Brain microvascular endothelial cell (primary cell): ENCODE results near the gene WDR6.

Experiments used
- DNase-seq: peaks from one replicate; pipeline ENCODE4 v3.0.0-alpha.2; 2020
- H3K27ac ChIP-seq: fragments of 250-450 bp; sonication (Bioruptor Pico); 2 replicates; pipeline ENCODE4 v1.5.1; 2020; ENCODE audit warnings: mild to moderate bottlenecking, moderate library complexity
- H3K27me3 ChIP-seq: fragments of 250-450 bp; sonication (Bioruptor Pico); replicated peaks from 2 replicates; pipeline ENCODE4 v1.5.1; 2020; ENCODE audit warnings: mild to moderate bottlenecking
- H3K36me3 ChIP-seq: fragments of 250-450 bp; sonication (Bioruptor Pico); replicated peaks from 2 replicates; pipeline ENCODE4 v1.5.1; 2020; ENCODE audit warnings: mild to moderate bottlenecking
- H3K4me3 ChIP-seq: 2 replicates; pipeline ENCODE4 v1.5.1; 2011; ENCODE audit warnings: low read depth, mild to moderate bottlenecking, control low read depth, low read length, moderate library complexity
- in situ Hi-C: cut with HindIII; loops from 2 replicates; pipeline ENCODE4 v1.10.0; 2017; ENCODE audit warnings: low sequenced_read_pairs, low pct_ligation_motif_present
- TF ChIP-seq, protein P1 (sequence below): IDR thresholded peaks from 2 replicates; pipeline ENCODE4 v1.5.1; 2011; ENCODE audit warnings: low read depth, mild to moderate bottlenecking, moderate library complexity, low read length, control low read depth, inconsistent platforms; ENCODE audit errors: missing control alignments

The WDR6 gene

DNA sequence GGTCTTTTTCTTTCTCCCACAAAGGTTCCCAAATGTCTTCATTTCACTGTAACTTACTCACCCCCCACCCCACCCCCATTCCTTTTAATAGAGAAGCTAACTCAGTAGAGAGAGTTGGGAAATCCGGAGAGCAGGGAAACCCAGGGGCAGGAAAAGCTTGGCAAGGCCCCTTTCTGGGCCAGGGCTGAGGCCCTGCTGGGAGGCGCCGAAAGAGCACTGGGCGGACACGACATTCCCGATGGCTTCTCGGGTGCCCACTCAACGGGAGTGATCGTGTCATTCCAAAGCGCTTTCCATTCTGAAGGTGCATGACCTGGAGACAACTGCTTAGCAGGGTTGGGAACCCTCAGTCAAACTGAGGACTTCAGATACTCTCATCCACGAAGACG lies 12.7 kb downstream of the WDR6 start:
- DNase-seq: no peak
- in situ Hi-C loops: no loop called here
- peak overlapping the region; percentile 90 for H3K4me3 ChIP-seq
- peak overlapping the region; percentile 99 for H3K27ac ChIP-seq
- peaks cover 27% of the 10 kb centered on the region for H3K36me3 ChIP-seq
- TF ChIP-seq, protein P1, sequence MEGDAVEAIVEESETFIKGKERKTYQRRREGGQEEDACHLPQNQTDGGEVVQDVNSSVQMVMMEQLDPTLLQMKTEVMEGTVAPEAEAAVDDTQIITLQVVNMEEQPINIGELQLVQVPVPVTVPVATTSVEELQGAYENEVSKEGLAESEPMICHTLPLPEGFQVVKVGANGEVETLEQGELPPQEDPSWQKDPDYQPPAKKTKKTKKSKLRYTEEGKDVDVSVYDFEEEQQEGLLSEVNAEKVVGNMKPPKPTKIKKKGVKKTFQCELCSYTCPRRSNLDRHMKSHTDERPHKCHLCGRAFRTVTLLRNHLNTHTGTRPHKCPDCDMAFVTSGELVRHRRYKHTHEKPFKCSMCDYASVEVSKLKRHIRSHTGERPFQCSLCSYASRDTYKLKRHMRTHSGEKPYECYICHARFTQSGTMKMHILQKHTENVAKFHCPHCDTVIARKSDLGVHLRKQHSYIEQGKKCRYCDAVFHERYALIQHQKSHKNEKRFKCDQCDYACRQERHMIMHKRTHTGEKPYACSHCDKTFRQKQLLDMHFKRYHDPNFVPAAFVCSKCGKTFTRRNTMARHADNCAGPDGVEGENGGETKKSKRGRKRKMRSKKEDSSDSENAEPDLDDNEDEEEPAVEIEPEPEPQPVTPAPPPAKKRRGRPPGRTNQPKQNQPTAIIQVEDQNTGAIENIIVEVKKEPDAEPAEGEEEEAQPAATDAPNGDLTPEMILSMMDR: no peak
- no peaks in the 10 kb centered on the region for H3K27me3 ChIP-seq

- no peak for DNase-seq
- TF ChIP-seq, protein P1: peak; percentile 4
- in situ Hi-C loops: no loop called here
- no peaks in the 10 kb centered on the region for H3K27me3 ChIP-seq
- H3K4me3 ChIP-seq: peak overlapping the region; percentile 90
- peak overlapping the region; percentile 99 for H3K27ac ChIP-seq
- peaks cover 27% of the 10 kb centered on the region for H3K36me3 ChIP-seq
These were observed 13.4 kb downstream of the WDR6 start for GRCh38 chr3:49020330-49021212.

GRCh38 chr3:49021213-49021812 lies 14.1 kb downstream of the WDR6 start:
- DNase-seq: peak; percentile 97
- TF ChIP-seq, protein P1: no peak
- Histone ChIP-seq H3K27ac (peak overlapping the region; percentile 99), H3K36me3 (peaks cover 27% of the 10 kb centered on the region), H3K27me3 (no peaks in the 10 kb centered on the region), H3K4me3 (peak overlapping the region; percentile 90)
- in situ Hi-C loops: no loop called here

DNA sequence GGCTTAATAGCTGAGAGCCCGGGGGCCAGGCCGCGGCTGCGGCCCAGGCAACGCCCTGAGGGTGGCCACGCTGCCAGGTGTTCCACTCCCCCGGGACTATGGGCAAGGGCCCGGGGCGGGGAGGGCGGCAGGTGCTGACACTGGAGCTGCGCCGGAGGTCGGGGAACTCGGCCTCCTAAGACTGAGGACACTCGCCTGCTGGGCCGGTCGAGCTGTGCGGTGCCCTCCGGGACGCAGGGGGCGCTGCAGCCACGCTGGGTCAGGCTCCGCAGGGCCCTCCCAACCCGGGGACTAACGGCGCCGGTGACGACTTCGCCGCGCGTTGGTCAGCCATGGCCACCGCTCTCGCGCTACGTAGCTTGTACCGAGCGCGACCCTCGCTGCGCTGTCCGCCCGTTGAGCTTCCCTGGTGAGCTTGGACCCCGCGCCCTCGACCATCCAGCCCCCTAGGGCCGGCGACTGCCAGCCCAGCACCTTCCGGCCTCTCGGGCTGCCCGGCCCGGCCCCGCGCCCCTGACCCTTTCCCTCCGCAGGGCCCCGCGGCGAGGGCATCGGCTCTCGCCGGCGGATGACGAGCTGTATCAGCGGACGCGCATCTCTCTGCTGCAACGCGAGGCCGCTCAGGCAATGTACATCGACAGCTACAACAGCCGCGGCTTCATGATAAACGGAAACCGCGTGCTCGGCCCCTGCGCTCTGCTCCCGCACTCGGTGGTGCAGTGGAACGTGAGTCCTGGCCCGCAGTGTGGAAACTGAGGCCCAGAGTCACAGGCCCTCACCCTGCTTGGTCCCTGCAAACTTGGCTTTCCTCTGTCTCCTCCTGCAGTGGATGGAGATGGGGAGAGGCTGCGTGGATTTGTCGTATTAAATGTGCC lies 14.9 kb downstream of the WDR6 start, which contains the start of gene NDUFAF3:
Gene NDUFAF3 (plus strand): TSS at position 309 of the 875 bp plus-strand sequence. CDS start 24 bp downstream, at position 333.
- TF ChIP-seq, protein P1: peak; percentile 82
- Histone ChIP-seq H3K27ac (peak within 1 kb of the TSS; percentile 99), H3K4me3 (peak within 1 kb of the TSS; percentile 90), H3K27me3 (no peaks in the 10 kb centered on the region), H3K36me3 (peaks cover 34% of the 10 kb centered on the region)
- in situ Hi-C loops: no loop called here
- peak; percentile 89 for DNase-seq

DNA sequence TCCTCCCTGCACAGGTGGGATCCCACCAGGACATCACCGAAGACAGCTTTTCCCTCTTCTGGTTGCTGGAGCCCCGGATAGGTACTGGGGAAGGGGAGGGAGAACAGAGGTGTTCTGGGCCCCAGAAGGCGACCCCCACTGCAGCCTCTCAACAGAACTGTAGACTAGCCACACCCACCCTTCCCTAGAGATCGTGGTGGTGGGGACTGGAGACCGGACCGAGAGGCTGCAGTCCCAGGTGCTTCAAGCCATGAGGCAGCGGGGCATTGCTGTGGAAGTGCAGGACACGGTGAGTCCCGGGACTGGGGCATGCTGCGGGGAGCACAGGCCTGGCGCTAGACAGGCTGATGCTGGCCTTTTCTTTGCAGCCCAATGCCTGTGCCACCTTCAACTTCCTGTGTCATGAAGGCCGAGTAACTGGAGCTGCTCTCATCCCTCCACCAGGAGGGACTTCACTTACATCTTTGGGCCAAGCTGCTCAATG lies 15.5 kb downstream of the WDR6 start:
- Histone ChIP-seq H3K4me3 (peak overlapping the region; percentile 90), H3K27me3 (no peaks in the 10 kb centered on the region), H3K36me3 (peaks cover 37% of the 10 kb centered on the region), H3K27ac (peak overlapping the region; percentile 99)
- no peak for DNase-seq
- in situ Hi-C loops: no loop called here
- TF ChIP-seq, protein P1: peak; percentile 3
